Measurements from ENCODE around the gene NLN. TPM values are rescaled to one million over a fixed set of nuclear protein-coding genes. Genes with fewer than 3 reads are reported as not detected.
"Not testable (repeated sequence)": the region's sequence is repeated elsewhere in the genome, so short reads cannot be mapped to it uniquely, and the experiment has no call there.

NLN gene
- total RNA-seq (2014; rRNA removed) = 40.7 and 47.1 TPM in 2 replicates
- polyA plus RNA-seq (2012) = 20.7 TPM

DNA sequence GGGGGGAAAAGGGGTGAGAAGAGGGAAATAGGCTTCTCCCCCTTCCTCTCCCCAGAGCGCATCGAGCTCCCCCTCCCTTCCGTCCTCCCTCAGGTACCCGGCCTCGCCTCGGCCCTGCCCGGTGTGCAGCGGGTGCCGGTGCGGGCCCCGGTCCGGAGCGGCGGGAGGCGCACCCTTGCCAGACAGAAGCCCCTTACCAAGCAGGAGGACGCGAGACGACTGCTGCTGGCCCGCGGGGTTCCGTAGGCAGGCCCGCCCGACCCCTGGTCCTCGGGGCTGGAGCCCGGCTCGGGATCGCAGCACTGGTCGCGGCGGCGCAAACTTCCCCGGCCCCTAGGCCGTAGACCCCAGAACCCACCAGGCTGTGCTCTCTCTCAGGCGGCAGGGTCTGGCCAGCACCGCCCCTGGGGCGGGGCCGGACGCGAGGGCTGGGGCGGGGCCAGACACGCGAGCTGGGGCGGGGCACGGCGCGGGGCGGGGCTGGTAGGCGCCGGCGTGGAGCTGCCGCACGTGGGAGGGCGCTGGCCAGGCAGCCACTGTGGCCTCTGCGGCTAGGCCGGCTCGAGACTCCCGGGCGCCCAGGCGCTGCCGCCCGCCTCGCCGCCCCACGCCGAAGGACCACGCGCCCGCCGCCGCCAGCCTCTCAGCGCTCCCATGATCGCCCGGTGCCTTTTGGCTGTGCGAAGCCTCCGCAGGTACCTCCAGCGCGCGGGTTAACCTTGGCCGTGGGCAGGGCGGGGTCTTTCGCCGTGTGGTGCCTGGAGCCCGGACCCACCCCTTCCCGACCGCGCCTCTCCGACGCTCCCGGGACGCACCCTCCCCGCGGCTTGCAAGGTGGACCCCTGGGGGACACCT, at the start of gene NLN, which contains the start of gene SGTB:
Gene NLN (plus strand): TSS at position 486 of the 855 bp plus-strand sequence. CDS start 169 bp downstream, at position 655.
Gene SGTB (minus strand): TSS at position 390 of the 855 bp plus-strand sequence. CDS start 1,302 bp downstream, outside the sequence.
- DNase-seq (ENCODE audit: low read depth) = peak; percentile 75

DNA sequence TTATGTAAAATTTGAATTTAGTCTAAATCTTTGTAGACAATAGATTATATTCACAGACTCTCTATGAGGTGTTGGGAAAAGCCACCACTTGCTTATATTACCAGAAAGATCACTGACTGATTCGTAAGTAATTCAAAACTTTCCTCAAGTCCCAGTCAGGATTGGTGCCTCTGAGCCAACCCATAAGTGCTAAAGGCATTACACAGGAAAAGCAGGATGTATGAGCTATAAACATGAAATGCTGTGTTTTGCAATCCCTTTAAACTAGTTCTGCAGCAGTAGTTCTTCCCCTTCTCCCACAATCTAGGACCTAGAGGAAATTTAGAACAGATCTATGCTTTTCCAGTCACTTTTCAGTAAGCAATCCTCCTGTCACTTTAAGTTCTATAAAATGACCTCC, 49.2 kb upstream of the NLN start:
- peak; percentile 18 for DNase-seq (ENCODE audit: low read depth)

DNA sequence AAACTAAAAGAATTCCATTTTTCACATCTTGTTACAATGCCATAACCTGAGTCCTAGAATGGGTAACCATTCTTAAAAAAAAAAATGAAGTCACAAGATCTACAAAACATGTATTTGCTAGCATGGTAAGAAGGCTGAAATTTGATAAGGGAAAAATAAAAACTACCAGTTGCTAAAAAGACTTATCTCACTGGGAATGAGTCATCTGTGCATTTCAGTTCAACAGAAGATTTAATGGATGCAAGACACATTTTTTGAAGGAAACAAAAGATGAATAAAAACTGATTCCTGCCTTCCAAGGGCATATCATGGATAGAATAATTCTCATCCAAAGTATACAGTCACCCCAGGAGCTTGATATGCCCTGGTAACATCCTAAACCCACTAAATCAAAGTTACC, 47.3 kb upstream of the NLN start:
- DNase-seq (ENCODE audit: low read depth) = peak; percentile 65

GRCh38 chr5:65676056-65676455, 45.9 kb upstream of the NLN start:
- not testable (repeated sequence) for DNase-seq (ENCODE audit: low read depth)

DNA sequence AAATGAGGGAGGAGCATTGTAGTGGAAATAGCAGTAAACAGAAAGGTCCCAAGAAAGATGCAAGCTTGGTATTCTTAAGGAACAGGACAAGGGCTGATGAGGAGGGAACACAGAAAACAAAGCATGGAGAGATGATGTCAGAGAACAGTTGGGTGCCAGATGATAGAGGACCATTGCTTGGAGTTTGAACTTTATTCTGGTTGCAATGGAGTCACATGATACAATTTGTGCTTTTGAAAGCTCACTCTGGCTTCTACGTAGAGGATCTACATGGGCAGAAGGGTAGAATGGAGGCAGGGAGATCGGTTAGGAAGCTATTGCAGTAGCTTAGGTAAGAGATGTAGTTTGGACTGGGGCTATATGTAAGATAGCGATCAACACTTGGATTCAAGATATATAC, 39.9 kb upstream of the NLN start:
- no peak for DNase-seq (ENCODE audit: low read depth)

DNA sequence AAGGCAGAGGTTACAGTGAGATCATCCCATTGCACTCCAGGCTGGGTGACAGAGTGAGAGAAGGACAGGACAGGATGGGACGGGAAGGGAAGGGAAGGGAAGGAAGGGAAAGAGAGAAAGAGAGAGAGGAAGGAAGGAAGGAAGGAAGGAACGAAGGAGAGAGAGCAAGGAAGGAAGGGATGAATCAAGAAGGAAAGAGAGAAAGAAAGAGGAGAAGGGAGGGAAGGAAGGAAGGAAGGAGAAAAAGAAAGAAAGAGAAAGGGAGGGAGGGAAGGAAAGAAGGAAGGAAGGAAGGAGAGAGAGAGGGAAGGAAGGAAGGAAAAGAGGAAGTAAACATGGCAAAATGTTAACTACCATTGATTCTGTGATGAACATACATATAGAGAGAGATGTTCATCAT, 28.9 kb upstream of the NLN start:
- no peak for DNase-seq (ENCODE audit: low read depth)

DNA sequence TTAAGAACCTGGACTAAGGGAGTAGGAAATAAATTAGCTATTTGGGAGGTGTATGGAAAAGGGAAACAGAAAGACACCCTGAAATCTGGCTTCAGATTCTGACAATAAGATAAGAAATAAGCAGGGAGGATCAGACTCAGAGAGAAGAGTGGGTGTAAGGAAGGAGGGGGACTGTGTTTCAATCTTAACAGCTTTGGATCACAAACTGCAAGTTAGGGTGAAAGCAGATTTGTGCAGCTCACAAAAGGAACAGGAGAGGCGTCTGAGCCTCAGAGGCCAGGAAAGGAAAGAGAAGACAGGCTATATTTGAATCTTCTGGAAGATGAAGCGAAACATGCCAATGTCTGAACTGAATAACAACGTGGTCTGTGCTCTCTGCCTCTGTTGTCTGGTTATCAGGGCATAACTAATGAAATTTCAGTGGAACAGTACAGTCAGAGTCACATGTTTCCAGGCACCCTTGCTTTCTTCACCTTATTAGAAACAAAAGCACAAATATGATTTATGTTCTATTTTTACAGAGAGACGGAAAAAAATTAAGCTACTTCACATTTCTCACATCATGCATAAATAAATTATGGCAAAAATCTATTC, 26.7 kb upstream of the NLN start:
- DNase-seq (ENCODE audit: low read depth) = no peak

- DNase-seq (ENCODE audit: low read depth) = no peak
Observed at GRCh38 chr5:65695896-65696295, 26.1 kb upstream of the NLN start.

- DNase-seq (ENCODE audit: low read depth) = no peak
Observed at GRCh38 chr5:65696892-65697291, 25.1 kb upstream of the NLN start.

DNA sequence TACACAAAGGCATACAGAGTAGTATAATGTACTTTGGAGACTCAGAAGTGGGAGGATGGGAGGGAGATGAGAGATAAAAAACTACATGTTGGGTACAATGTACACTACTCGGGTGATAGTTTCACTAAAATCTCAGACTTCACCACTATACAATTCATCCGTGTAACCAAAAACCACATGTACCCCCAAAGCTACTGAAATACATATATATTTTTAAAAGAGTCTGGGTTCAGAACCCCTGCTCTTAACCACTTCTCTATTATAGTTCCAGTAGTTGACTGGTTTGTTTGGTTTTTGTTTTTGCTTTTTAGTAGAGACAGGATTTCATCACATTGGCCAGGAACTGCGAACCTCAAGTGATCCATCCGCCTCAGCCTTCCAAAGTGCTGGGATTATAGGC, 22.7 kb upstream of the NLN start:
- no peak for DNase-seq (ENCODE audit: low read depth)

DNA sequence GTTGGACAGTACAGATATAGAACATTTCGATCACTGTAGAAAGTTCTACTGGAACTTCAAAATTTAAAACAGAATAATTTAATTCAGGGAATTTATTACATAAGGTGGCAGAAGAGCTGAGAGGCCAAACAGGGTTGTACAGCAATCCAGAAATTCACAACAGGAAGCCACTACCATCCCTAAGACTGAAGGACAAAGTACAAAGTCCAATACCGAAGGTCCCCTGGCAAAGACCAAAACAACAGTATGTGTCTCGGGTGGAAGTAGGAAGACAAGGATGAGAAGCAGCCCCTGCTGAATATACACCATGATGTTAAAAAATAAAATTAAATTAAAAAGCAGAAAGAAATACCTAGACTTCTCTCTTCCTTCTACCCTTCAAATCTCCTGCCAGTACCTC, 20.0 kb upstream of the NLN start:
- no peak for DNase-seq (ENCODE audit: low read depth)

- DNase-seq (ENCODE audit: low read depth) = no peak
Observed at GRCh38 chr5:65704621-65705239, 17.3 kb upstream of the NLN start.

DNA sequence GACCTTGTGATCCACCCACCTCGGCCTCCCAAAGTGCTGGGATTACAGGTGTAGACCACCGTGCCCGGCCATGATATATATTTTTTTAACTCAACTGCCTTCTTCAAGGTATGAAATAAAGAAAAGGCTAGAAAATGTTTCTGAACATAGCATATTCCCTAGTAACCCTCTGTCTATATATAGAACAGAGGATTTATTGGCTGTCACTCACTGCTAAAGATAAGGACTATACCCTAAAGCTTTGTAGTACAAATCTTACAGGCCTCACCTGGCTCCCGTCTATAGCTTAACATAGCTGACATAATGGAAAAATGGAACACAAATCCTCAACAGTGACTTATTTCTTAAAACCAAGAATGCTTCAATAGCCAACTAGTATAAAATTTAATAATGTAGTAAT, 14.3 kb upstream of the NLN start:
- no peak for DNase-seq (ENCODE audit: low read depth)

DNA sequence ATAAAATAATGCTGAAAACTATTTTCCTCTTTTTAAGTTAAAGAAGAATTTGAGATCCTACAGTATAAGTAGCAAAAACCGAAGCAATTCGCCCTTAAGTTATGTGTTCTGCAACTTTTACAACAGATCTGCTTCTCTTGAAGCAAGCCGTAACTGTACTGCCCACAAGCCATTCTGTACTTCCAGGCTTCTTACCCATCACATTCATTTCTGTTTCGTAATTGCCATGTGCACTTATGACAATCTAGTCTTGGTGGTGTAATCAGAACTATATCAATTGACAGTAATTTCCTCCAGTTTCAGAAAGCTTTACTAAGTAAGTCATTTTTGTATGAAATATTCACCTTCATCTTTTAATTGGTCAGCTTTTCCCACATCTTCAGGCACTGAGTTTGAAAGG, 13.9 kb upstream of the NLN start:
- DNase-seq (ENCODE audit: low read depth) = no peak

DNA sequence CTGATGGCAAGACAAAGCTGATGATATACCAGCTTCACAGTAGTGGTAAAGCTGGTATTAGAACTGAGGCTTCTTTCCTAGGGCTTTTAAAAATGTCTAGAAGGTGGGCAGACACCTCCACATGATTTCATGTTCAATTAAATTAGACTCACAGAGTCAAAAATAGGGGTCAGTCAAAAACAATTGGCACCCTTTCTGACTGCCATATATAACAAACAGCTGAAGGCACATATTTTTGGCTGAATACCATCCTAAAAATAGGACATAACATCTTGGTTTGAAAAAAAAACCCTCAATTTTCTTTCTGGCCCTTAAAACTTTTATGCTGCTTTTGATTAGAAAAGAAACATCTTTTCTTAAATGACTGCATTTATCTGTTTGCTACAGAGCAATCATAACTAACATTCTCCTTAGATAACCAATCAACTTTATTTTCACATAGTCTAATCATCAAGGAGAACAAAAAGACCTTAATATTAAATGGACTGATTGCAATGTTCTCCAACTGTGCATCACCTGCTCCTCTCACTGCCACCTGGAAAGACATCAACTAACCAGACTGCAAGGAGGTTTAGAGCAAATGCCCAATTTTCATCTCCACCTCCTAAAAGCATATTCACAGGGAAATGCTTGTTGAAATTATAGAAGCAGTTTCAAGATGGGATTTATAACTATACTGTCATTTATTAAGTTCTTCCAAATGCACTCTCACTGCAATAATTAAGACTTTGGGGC, 3.3 kb upstream of the NLN start:
- no peak for DNase-seq (ENCODE audit: low read depth)

GRCh38 chr5:65721050-65721719, 820 bp upstream of the NLN start:
- peak; percentile 74 for DNase-seq (ENCODE audit: low read depth)

- DNase-seq (ENCODE audit: low read depth) = peak; percentile 71
Observed at GRCh38 chr5:65722575-65723403, 784 bp downstream of the NLN start.

GRCh38 chr5:65727491-65728156, 5.6 kb downstream of the NLN start:
- DNase-seq (ENCODE audit: low read depth) = no peak

- no peak for DNase-seq (ENCODE audit: low read depth)
Observed at GRCh38 chr5:65728218-65728617, 6.2 kb downstream of the NLN start.

DNA sequence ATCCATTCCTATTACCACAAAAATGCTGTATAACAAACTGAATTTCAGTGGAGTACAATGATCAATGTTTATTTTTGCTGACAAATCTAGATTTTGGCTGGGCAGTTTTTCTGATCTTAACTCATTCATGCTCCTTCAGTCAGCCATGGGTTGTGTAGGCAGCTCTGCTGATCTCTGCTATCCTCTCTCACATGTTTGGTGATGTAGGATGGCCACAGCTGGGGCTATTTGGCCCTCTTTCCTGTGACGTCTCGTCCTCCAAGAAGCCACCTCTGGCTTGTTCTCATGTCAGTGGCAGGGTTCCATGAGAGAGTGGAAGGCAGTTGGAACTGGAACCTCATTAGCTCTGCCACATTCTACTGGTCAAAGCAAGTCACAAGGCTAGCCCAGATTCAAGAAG, 8.9 kb downstream of the NLN start:
- DNase-seq (ENCODE audit: low read depth) = no peak

Data from LHCN-M2 (cell line).